ENCODE measurements around the gene TBC1D8.

Gene TBC1D8

GRCh38 chr2:100978582-100979191 lies 172.5 kb downstream of the TBC1D8 start:
- peaks cover 14% of the 10 kb centered on the region; the same call in 1 of the 2 replicates for H3K27me3 ChIP-seq (ENCODE audit: control insufficient read depth, low read length)
- H3K9me2 ChIP-seq (replicated peaks; ENCODE audit: control insufficient read depth, low read length) = no peaks in the 10 kb centered on the region
- 0 out of 2 replicates have a peak, but pooled peaks cover 2% of the 10 kb centered on the region for H3F3A ChIP-seq (ENCODE audit: control insufficient read depth, insufficient read depth)
- H3K4me1 ChIP-seq (ENCODE audit: control insufficient read depth, low read length) = peaks cover 9% of the 10 kb centered on the region
- no peaks in the 10 kb centered on the region for H3K36me3 ChIP-seq (ENCODE audit: control insufficient read depth, low read length)
- H4K20me1 ChIP-seq (ENCODE audit: control insufficient read depth, insufficient read depth, low read depth, low read length) = no peaks in the 10 kb centered on the region
- TF ChIP-seq, protein P1, sequence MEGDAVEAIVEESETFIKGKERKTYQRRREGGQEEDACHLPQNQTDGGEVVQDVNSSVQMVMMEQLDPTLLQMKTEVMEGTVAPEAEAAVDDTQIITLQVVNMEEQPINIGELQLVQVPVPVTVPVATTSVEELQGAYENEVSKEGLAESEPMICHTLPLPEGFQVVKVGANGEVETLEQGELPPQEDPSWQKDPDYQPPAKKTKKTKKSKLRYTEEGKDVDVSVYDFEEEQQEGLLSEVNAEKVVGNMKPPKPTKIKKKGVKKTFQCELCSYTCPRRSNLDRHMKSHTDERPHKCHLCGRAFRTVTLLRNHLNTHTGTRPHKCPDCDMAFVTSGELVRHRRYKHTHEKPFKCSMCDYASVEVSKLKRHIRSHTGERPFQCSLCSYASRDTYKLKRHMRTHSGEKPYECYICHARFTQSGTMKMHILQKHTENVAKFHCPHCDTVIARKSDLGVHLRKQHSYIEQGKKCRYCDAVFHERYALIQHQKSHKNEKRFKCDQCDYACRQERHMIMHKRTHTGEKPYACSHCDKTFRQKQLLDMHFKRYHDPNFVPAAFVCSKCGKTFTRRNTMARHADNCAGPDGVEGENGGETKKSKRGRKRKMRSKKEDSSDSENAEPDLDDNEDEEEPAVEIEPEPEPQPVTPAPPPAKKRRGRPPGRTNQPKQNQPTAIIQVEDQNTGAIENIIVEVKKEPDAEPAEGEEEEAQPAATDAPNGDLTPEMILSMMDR (IDR thresholded peaks at IDR 0.05; ENCODE audit: low read depth, low read length, poor library complexity, severe bottlenecking) = no peak
- no peak for TF ChIP-seq EZH2phosphoT487 (IDR thresholded peaks at IDR 0.05; ENCODE audit: borderline replicate concordance, low read length)
- H3K4me2 ChIP-seq (ENCODE audit: low read length) = no peak overlapping the region
- H3K9me3 ChIP-seq (ENCODE audit: control insufficient read depth, insufficient read depth, low read length) = no peaks in the 10 kb centered on the region
- no peak overlapping the region for H3K4me3 ChIP-seq (ENCODE audit: low read length)
- H3K27ac ChIP-seq (ENCODE audit: low read depth, low read length) = no peak overlapping the region
- H3K79me2 ChIP-seq (ENCODE audit: control insufficient read depth, low read length) = no peaks in the 10 kb centered on the region

DNA sequence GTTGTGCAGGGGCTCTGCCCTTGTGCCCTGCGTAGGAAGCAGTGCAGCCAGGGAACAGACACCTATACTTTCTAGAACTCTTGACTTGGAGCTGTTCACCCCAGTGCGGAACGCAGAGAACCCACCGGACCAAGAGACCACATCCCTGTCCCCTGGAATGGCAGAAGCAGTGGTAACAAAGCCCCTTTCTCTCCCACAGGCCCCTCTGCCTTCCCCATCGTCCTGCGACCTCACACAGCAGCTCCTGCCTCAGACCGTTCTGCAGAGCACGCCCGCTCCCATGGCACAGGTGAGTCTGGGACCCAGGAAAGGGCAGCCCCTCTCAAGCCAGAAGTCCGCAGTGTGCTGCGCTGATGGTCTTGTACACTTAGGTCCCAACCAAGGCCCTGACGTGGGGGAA lies 173.7 kb downstream of the TBC1D8 start:
- Histone ChIP-seq H3K27ac (ENCODE audit: low read depth, low read length) (no peak overlapping the region), H3K9me2 (replicated peaks; ENCODE audit: control insufficient read depth, low read length) (no peaks in the 10 kb centered on the region), H3K79me2 (ENCODE audit: control insufficient read depth, low read length) (no peaks in the 10 kb centered on the region), H3K4me3 (ENCODE audit: low read length) (no peak overlapping the region), H3K4me2 (ENCODE audit: low read length) (no peak overlapping the region), H3K9me3 (ENCODE audit: control insufficient read depth, insufficient read depth, low read length) (no peaks in the 10 kb centered on the region), H3K27me3 (ENCODE audit: control insufficient read depth, low read length) (peaks cover 14% of the 10 kb centered on the region; the same call in 1 of the 2 replicates), H4K20me1 (ENCODE audit: control insufficient read depth, insufficient read depth, low read depth, low read length) (no peaks in the 10 kb centered on the region), H3F3A (ENCODE audit: control insufficient read depth, insufficient read depth) (0 out of 2 replicates have a peak, but pooled peaks cover 2% of the 10 kb centered on the region), H3K4me1 (ENCODE audit: control insufficient read depth, low read length) (peaks cover 9% of the 10 kb centered on the region), H3K36me3 (ENCODE audit: control insufficient read depth, low read length) (no peaks in the 10 kb centered on the region)
- no peak for TF ChIP-seq EZH2phosphoT487 (IDR thresholded peaks at IDR 0.05; ENCODE audit: borderline replicate concordance, low read length)
- TF ChIP-seq, protein P1 (IDR thresholded peaks at IDR 0.05; ENCODE audit: low read depth, low read length, poor library complexity, severe bottlenecking) = no peak

DNA sequence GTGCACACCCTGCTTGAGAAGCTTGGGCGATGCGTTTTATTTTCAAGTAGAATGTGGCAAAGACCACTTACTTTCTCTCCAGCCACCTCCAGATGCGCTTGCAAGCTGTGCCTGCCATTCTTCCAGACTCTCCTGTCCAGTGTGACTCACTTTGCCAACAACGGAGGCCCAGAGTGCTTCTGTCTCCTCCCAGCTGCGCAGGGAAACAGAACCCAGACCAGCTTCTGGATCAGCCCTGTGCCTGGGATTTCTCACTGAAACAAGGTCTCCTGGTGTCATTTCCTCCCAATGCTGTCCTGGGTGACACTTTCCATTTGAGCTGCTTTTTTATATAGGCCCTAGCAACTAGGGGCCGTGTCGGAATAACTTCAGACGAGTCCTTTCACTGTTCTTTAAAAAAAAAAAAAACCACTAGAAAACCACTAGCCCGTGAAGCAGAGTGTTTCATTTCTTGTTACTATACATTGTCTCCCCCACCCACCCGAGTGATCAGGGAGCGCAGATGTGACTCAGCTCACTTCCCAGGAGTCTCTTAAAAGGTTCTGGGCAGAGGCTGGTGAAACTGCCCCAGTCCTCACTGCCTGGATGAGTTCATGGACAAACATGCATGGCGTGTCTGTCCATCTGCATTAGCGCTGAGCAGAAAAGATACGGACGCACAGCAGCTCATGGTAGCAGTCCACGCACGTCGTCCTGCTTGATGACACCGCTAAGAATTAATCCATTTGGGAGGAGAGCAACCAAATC lies 174.4 kb downstream of the TBC1D8 start:
- Histone ChIP-seq H3K4me3 (ENCODE audit: low read length) (no peak overlapping the region), H3K27me3 (ENCODE audit: control insufficient read depth, low read length) (peaks cover 14% of the 10 kb centered on the region; the same call in 1 of the 2 replicates), H3K9me3 (ENCODE audit: control insufficient read depth, insufficient read depth, low read length) (no peaks in the 10 kb centered on the region), H3K9me2 (replicated peaks; ENCODE audit: control insufficient read depth, low read length) (no peaks in the 10 kb centered on the region), H3K79me2 (ENCODE audit: control insufficient read depth, low read length) (no peaks in the 10 kb centered on the region), H3K27ac (ENCODE audit: low read depth, low read length) (no peak overlapping the region), H3K4me2 (ENCODE audit: low read length) (no peak overlapping the region; the same call in 1 of the 2 replicates), H4K20me1 (ENCODE audit: control insufficient read depth, insufficient read depth, low read depth, low read length) (no peaks in the 10 kb centered on the region), H3F3A (ENCODE audit: control insufficient read depth, insufficient read depth) (0 out of 2 replicates have a peak, but pooled peaks cover 2% of the 10 kb centered on the region), H3K4me1 (ENCODE audit: control insufficient read depth, low read length) (peaks cover 9% of the 10 kb centered on the region), H3K36me3 (ENCODE audit: control insufficient read depth, low read length) (no peaks in the 10 kb centered on the region)
- no peak for TF ChIP-seq EZH2phosphoT487 (IDR thresholded peaks at IDR 0.05; ENCODE audit: borderline replicate concordance, low read length)
- TF ChIP-seq, protein P1 (IDR thresholded peaks at IDR 0.05; ENCODE audit: low read depth, low read length, poor library complexity, severe bottlenecking) = no peak

Data from DOHH2 (cell line).